OCI-LY3 (cell line): ENCODE measurements around the gene CREBBP.

Experiments
- H2AFZ ChIP-seq: fragments of 200-600, 300-600 bp; shearing (Covaris generic); 2 replicates; pipeline ENCODE4 v1.6.0; 2014; ENCODE audit warnings: antibody characterized with exemption, low read depth, low read length
- H3K27ac ChIP-seq: fragments of 200-600, 300-600 bp; sonication (generic); 2 replicates; pipeline ENCODE4 v1.5.1; 2014; ENCODE audit warnings: mild to moderate bottlenecking, low read length, moderate library complexity, mixed read lengths
- H3K27me3 ChIP-seq: fragments of 200-600, 300-600 bp; sonication (generic); 2 replicates; pipeline ENCODE4 v1.6.1; 2014; ENCODE audit warnings: low read depth, low read length, mixed read lengths
- H3K36me3 ChIP-seq: fragments of 200-600, 300-600 bp; sonication (generic); replicated peaks from 2 replicates; pipeline ENCODE3; 2014; ENCODE audit warnings: low read depth, low read length, mixed read lengths
- H3K4me1 ChIP-seq: fragments of 300-600, 200-600 bp; sonication (generic); 2 replicates; pipeline ENCODE4 v1.6.1; 2014; ENCODE audit warnings: low read length, mixed read lengths
- H3K4me2 ChIP-seq: fragments of 200-600, 300-600 bp; sonication (generic); 2 replicates; pipeline ENCODE4 v1.6.1; 2014; ENCODE audit warnings: low read length, mixed read lengths
- H3K4me3 ChIP-seq: fragments of 300-600, 200-600 bp; sonication (generic); 2 replicates; pipeline ENCODE4 v1.5.1; 2014; ENCODE audit warnings: antibody characterized with exemption, mild to moderate bottlenecking, low read length, moderate library complexity
- H3K79me2 ChIP-seq: fragments of 300-600, 200-600 bp; shearing (Covaris generic); 2 replicates; pipeline ENCODE4 v1.6.1; 2014; ENCODE audit warnings: mild to moderate bottlenecking, low read length, mixed read lengths
- H3K9ac ChIP-seq: fragments of 300-600, 200-600 bp; shearing (Covaris generic); 2 replicates; pipeline ENCODE4 v1.6.0; 2014; ENCODE audit warnings: mild to moderate bottlenecking, low read length, moderate library complexity
- H3K9me3 ChIP-seq: fragments of 200-600, 300-600 bp; shearing (Covaris generic); 2 replicates; pipeline ENCODE4 v1.6.1; 2014; ENCODE audit warnings: low read length, mixed read lengths; ENCODE audit not compliant: insufficient read depth
- H4K20me1 ChIP-seq: fragments of 200-600, 300-600 bp; sonication (generic); 2 replicates; pipeline ENCODE4 v1.6.1; 2016; ENCODE audit warnings: low read length, mixed read lengths; ENCODE audit not compliant: insufficient read depth
- EZH2phosphoT487 ChIP-seq: fragments of 200-600 bp; shearing (Covaris generic); IDR thresholded peaks from 2 replicates; pipeline ENCODE4 v1.6.1; 2018; ENCODE audit warnings: antibody characterized with exemption, mixed run types, low read depth
- TF ChIP-seq, protein P1 (sequence below): fragments of 200-600, 300-600 bp; sonication (generic); IDR thresholded peaks from 2 replicates; pipeline ENCODE4 v1.5.1; 2014; ENCODE audit warnings: antibody characterized with exemption, low read length, low read depth

The CREBBP gene

GRCh38 chr16:3776316-3776715, 104.2 kb downstream of the CREBBP start:
- H3K36me3 ChIP-seq = peaks cover 39% of the 10 kb centered on the region
- no peaks in the 10 kb centered on the region for H3K27me3 ChIP-seq

GRCh38 chr16:3774819-3775218, 105.7 kb downstream of the CREBBP start:
- Histone ChIP-seq H3K79me2 (no peaks in the 10 kb centered on the region), H3K36me3 (peaks cover 36% of the 10 kb centered on the region), H3K9ac (no peak overlapping the region), H2AFZ (no peak overlapping the region), H3K27ac (no peak overlapping the region), H3K9me3 (no peaks in the 10 kb centered on the region), H3K4me2 (no peak overlapping the region), H4K20me1 (no peaks in the 10 kb centered on the region; the same call in 1 of the 2 replicates), H3K27me3 (no peaks in the 10 kb centered on the region), H3K4me1 (peaks cover 7% of the 10 kb centered on the region), H3K4me3 (no peak overlapping the region)
- TF ChIP-seq, protein P1, sequence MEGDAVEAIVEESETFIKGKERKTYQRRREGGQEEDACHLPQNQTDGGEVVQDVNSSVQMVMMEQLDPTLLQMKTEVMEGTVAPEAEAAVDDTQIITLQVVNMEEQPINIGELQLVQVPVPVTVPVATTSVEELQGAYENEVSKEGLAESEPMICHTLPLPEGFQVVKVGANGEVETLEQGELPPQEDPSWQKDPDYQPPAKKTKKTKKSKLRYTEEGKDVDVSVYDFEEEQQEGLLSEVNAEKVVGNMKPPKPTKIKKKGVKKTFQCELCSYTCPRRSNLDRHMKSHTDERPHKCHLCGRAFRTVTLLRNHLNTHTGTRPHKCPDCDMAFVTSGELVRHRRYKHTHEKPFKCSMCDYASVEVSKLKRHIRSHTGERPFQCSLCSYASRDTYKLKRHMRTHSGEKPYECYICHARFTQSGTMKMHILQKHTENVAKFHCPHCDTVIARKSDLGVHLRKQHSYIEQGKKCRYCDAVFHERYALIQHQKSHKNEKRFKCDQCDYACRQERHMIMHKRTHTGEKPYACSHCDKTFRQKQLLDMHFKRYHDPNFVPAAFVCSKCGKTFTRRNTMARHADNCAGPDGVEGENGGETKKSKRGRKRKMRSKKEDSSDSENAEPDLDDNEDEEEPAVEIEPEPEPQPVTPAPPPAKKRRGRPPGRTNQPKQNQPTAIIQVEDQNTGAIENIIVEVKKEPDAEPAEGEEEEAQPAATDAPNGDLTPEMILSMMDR = no peak
- no peak for TF ChIP-seq EZH2phosphoT487

More at GRCh38 chr16:3776316-3776715, 104.2 kb downstream of the CREBBP start:
- TF ChIP-seq, protein P1 = no peak
- no peak for TF ChIP-seq EZH2phosphoT487
- Histone ChIP-seq H4K20me1 (peaks cover 4% of the 10 kb centered on the region; the same call in 1 of the 2 replicates), H3K4me2 (no peak overlapping the region), H2AFZ (no peak overlapping the region), H3K9ac (no peak overlapping the region), H3K4me1 (peaks cover 7% of the 10 kb centered on the region), H3K4me3 (no peak overlapping the region), H3K79me2 (no peaks in the 10 kb centered on the region), H3K9me3 (no peaks in the 10 kb centered on the region), H3K27ac (no peak overlapping the region)

DNA sequence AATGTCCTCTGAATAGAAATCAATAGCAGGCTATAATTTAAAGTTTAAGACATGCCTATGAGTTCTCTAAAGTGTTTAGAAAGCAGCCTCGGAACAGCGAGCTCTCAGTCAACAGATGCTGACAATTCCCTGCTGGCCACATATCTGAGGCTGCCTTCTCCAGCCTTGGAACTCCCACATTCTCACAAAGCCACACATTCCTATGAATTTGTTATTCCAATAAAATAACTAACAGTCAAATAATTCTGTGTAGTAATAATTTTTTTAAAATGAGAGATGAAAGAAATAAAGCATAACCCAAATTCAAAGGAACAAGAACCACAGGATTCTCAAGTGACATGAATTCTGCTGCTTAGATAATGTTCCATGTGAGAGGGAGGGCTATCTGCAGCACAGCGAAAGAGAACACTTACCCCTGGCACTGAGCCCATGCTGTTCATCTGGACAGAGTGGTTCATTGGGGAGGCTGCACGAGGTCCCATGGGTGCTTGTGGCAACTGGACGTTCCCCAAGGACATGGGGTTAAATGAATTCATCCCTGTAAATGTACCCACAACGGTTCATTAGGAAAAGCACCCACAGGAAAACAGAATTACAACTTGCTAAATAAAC, 106.3 kb downstream of the CREBBP start:
- H3K4me2 ChIP-seq = no peak overlapping the region

DNA sequence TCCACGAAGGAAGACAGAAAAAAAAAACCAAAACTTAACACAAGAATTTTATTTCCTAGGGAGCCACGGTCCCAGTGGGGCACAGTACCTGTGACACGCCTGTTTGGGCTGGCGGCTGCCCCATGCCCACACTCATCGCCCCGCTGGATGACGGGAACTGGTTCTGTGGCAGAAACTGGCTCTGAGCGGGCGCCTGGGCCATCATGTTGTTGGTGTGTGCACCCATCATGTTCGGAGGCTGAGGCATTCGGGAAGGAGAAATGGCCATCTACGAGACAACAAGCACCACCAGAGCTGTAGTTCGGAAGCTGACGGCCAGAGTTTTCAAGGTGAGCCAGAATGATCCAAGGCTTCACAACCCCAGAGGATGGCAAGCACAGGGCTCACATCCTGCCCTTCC, 106.8 kb downstream of the CREBBP start:
- Histone ChIP-seq H3K27ac (no peak overlapping the region), H3K4me1 (peaks cover 7% of the 10 kb centered on the region), H2AFZ (no peak overlapping the region), H3K4me3 (no peak overlapping the region), H3K36me3 (peaks cover 42% of the 10 kb centered on the region), H3K4me2 (no peak overlapping the region), H3K9me3 (no peaks in the 10 kb centered on the region), H3K27me3 (no peaks in the 10 kb centered on the region), H3K79me2 (no peaks in the 10 kb centered on the region), H3K9ac (no peak overlapping the region), H4K20me1 (no peaks in the 10 kb centered on the region; the same call in 1 of the 2 replicates)
- TF ChIP-seq, protein P1 = no peak
- TF ChIP-seq EZH2phosphoT487 = no peak

More for the DNA sequence above, 106.3 kb downstream of the CREBBP start:
- H4K20me1 ChIP-seq = no peaks in the 10 kb centered on the region; the same call in 1 of the 2 replicates
- H3K9me3 ChIP-seq = no peaks in the 10 kb centered on the region
- H3K9ac ChIP-seq = no peak overlapping the region
- H3K27ac ChIP-seq = no peak overlapping the region
- H3K27me3 ChIP-seq = no peaks in the 10 kb centered on the region
- H3K79me2 ChIP-seq = no peaks in the 10 kb centered on the region
- H2AFZ ChIP-seq = no peak overlapping the region
- no peak overlapping the region for H3K4me3 ChIP-seq
- no peak for TF ChIP-seq EZH2phosphoT487
- TF ChIP-seq, protein P1 = no peak
- peaks cover 38% of the 10 kb centered on the region for H3K36me3 ChIP-seq
- peaks cover 7% of the 10 kb centered on the region for H3K4me1 ChIP-seq
